WTC11 (cell line): ENCODE results near the gene DNAI1. TPM values are rescaled to one million over a fixed set of nuclear protein-coding genes. Genes with fewer than 3 reads are reported as not detected.

Experiments
- ATAC-seq: fragments of 200-7000 bp; cut with Tn5 transposase; 2 replicates; pipeline ENCODE4 v1.10.0; 2021; ENCODE audit warnings: mild to moderate bottlenecking, moderate library complexity
- CTCF ChIA-PET: fragments of 300-600 bp; sonication (Branson Sonifier 250); formaldehyde crosslinking; loops from one replicate; lab custom pipeline; 2021; ENCODE audit warnings: antibody characterized with exemption; lab: Charles Lee
- POLR2A ChIA-PET: fragments of 350-600 bp; sonication (Branson Sonifier 250); formaldehyde crosslinking; loops from one replicate; lab custom pipeline; 2021; ENCODE audit warnings: antibody characterized with exemption; lab: Charles Lee
- DNase-seq: peaks from one replicate; pipeline ENCODE4 v3.0.0; 2021; ENCODE audit warnings: low spot score
- H3K27ac Mint-ChIP-seq: 2 replicates; pipeline ENCODE4 v1.8.0; 2021; ENCODE audit warnings: mixed read lengths
- H3K27me3 Mint-ChIP-seq: 2 replicates; pipeline ENCODE4 v1.8.0; 2021; ENCODE audit warnings: low read depth, mild to moderate bottlenecking, moderate library complexity, mixed read lengths
- H3K36me3 Mint-ChIP-seq: 2 replicates; pipeline ENCODE4 v1.8.0; 2021; ENCODE audit warnings: mixed read lengths
- H3K4me1 Mint-ChIP-seq: 2 replicates; pipeline ENCODE4 v1.8.0; 2022; ENCODE audit warnings: mixed read lengths
- H3K4me3 Mint-ChIP-seq: 2 replicates; pipeline ENCODE4 v1.8.0; 2021; ENCODE audit warnings: mild to moderate bottlenecking, moderate library complexity, mixed read lengths
- H3K9me3 Mint-ChIP-seq: 2 replicates; pipeline ENCODE4 v1.8.0; 2021; ENCODE audit warnings: mixed read lengths
- ATF6 ChIP-seq: sonication (generic); formaldehyde crosslinking; IDR thresholded peaks from 2 replicates; pipeline ENCODE4 v1.8.1; 2023; ENCODE audit warnings: mild to moderate bottlenecking, missing genetic modification reagents
- CBFB ChIP-seq: sonication (generic); formaldehyde crosslinking; IDR thresholded peaks from 2 replicates; pipeline ENCODE4 v1.8.1; 2022; ENCODE audit warnings: mild to moderate bottlenecking, low read depth, missing genetic modification reagents
- E2F4 ChIP-seq: sonication (generic); formaldehyde crosslinking; IDR thresholded peaks from 2 replicates; pipeline ENCODE4 v1.8.1; 2022; ENCODE audit warnings: low read depth, mild to moderate bottlenecking, moderate library complexity, missing genetic modification reagents, borderline replicate concordance
- EMX1 ChIP-seq: fragments of 250-450 bp; sonication (Bioruptor Pico); IDR thresholded peaks from 2 replicates; pipeline ENCODE4 v1.8.0; 2021; ENCODE audit warnings: mild to moderate bottlenecking
- ETV6 ChIP-seq: sonication (generic); formaldehyde crosslinking; IDR thresholded peaks from 2 replicates; pipeline ENCODE4 v1.8.1; 2022; ENCODE audit warnings: mild to moderate bottlenecking, missing genetic modification reagents
- FOXK1 ChIP-seq: sonication (generic); formaldehyde crosslinking; IDR thresholded peaks from 2 replicates; pipeline ENCODE4 v1.8.0; 2022; ENCODE audit warnings: mild to moderate bottlenecking, moderate library complexity, missing genetic modification reagents
- KAT7 ChIP-seq: sonication (generic); formaldehyde crosslinking; IDR thresholded peaks from 2 replicates; pipeline ENCODE4 v1.8.1; 2023; ENCODE audit warnings: missing genetic modification reagents, mild to moderate bottlenecking, borderline replicate concordance
- MXD4 ChIP-seq: fragments of 250-450 bp; sonication (Bioruptor Pico); IDR thresholded peaks from 2 replicates; pipeline ENCODE4 v1.8.0; 2021; ENCODE audit warnings: mild to moderate bottlenecking, moderate library complexity, borderline replicate concordance
- NFE2L1 ChIP-seq: sonication (generic); formaldehyde crosslinking; IDR thresholded peaks from 2 replicates; pipeline ENCODE4 v1.8.1; 2023; ENCODE audit warnings: missing genetic modification reagents
- NR3C1 ChIP-seq: sonication (generic); formaldehyde crosslinking; conservative IDR thresholded peaks from 2 replicates; pipeline ENCODE4 v1.8.1; 2023; ENCODE audit warnings: low read depth, mild to moderate bottlenecking, missing genetic modification reagents
- OVOL2 ChIP-seq: fragments of 250-450 bp; sonication (Bioruptor Pico); IDR thresholded peaks from 2 replicates; pipeline ENCODE4 v1.9.0; 2021; ENCODE audit warnings: mild to moderate bottlenecking, borderline replicate concordance
- RORB ChIP-seq: fragments of 250-450 bp; sonication (Bioruptor Pico); IDR thresholded peaks from 2 replicates; pipeline ENCODE4 v1.9.0; 2021; ENCODE audit warnings: mild to moderate bottlenecking
- SMAD3 ChIP-seq: sonication (generic); formaldehyde crosslinking; IDR thresholded peaks from 2 replicates; pipeline ENCODE4 v1.8.0; 2022; ENCODE audit warnings: missing genetic modification reagents, mild to moderate bottlenecking, borderline replicate concordance
- TCF7 ChIP-seq: sonication (generic); formaldehyde crosslinking; IDR thresholded peaks from 2 replicates; pipeline ENCODE4 v1.8.0; 2022; ENCODE audit warnings: mild to moderate bottlenecking, low read depth, missing genetic modification reagents, moderate library complexity
- TEAD1 ChIP-seq: sonication (generic); formaldehyde crosslinking; IDR thresholded peaks from 2 replicates; pipeline ENCODE4 v1.8.0; 2022; ENCODE audit warnings: mild to moderate bottlenecking, missing genetic modification reagents
- TP53 ChIP-seq: sonication (generic); formaldehyde crosslinking; IDR thresholded peaks from 2 replicates; pipeline ENCODE4 v1.8.1; 2023; ENCODE audit warnings: mild to moderate bottlenecking, missing genetic modification reagents
- ZBTB43 ChIP-seq: sonication (generic); formaldehyde crosslinking; IDR thresholded peaks from 2 replicates; pipeline ENCODE4 v1.8.1; 2023; ENCODE audit warnings: mild to moderate bottlenecking, missing genetic modification reagents
- ZNF219 ChIP-seq: sonication (generic); formaldehyde crosslinking; IDR thresholded peaks from 2 replicates; pipeline ENCODE4 v1.8.0; 2023; ENCODE audit warnings: missing genetic modification reagents, mild to moderate bottlenecking, borderline replicate concordance
- ZNF232 ChIP-seq: sonication (generic); formaldehyde crosslinking; IDR thresholded peaks from 2 replicates; pipeline ENCODE4 v1.8.0; 2022; ENCODE audit warnings: mild to moderate bottlenecking, missing genetic modification reagents
- ZNF396 ChIP-seq: fragments of 250-450 bp; sonication (Bioruptor Pico); IDR thresholded peaks from 2 replicates; pipeline ENCODE4 v1.8.0; 2021; ENCODE audit warnings: mild to moderate bottlenecking, moderate library complexity, borderline replicate concordance
- ZNF425 ChIP-seq: fragments of 250-450 bp; sonication (Bioruptor Pico); conservative IDR thresholded peaks from 2 replicates; pipeline ENCODE4 v1.9.0; 2021; ENCODE audit warnings: mild to moderate bottlenecking
- ZSCAN18 ChIP-seq: fragments of 250-450 bp; sonication (Bioruptor Pico); IDR thresholded peaks from 2 replicates; pipeline ENCODE4 v2.1.2; 2022; ENCODE audit warnings: mild to moderate bottlenecking, moderate library complexity
- total RNA-seq: library from RNA; stranded (reverse); gene quantifications from 3 replicates; pipeline ENCODE4 v1.2.3, GENCODE V29; 2021
- TF ChIP-seq, protein P1 (sequence below): fragments of 250-450 bp; sonication (Bioruptor Pico); IDR thresholded peaks from 2 replicates; pipeline ENCODE4 v1.9.0; 2021; ENCODE audit warnings: mild to moderate bottlenecking, borderline replicate concordance
- TF ChIP-seq, protein P2 (sequence below): fragments of 250-450 bp; sonication (Bioruptor Pico); IDR thresholded peaks from 2 replicates; pipeline ENCODE4 v1.9.0; 2021; ENCODE audit warnings: mild to moderate bottlenecking

DNAI1 gene
- total RNA-seq, 1 experiment from 2014 or later: 2.1 TPM

DNA sequence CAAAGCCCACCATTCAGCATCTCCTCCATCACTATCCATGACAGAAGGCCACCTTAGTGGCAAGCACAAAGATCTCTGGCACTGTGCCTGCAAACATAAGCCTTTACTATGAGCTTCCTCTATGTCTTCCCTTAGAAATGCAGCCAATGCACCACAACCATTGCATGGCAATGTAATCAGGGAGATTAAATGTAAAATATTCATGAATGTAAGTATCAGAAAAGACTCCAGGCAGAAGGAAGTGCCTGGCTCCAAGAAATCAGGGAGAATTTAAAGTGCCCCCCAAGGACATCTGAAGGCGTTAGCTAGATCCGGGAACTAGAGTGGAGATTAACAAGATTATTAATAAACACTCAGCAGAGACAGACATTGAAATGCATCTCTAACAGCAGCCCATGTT, 49.5 kb upstream of the DNAI1 start:
- ChIA-PET CTCF (interaction anchor here (1.1 to 2.5 kb wide), 3 partner anchors 8 to 195 kb away, joined by 3 to 6 read pairs (median 4); no protein-coding TSS in a partner anchor), POLR2A (interaction anchor here (0.6 kb wide), 1 partner anchor 22 kb away, joined by 3 read pairs; no protein-coding TSS in a partner anchor)
- Mint-ChIP-seq H3K4me1 (no peaks in the 10 kb centered on the region), H3K27me3 (no peaks in the 10 kb centered on the region)
- no peak for DNase-seq
- TF ChIP-seq ZSCAN18 (CRISPR knock-in tag) (no peak), ETV6 (CRISPR knock-in tag) (no peak), EMX1 (CRISPR knock-in tag) (no peak), ATF6 (no peak), MXD4 (no peak), TP53 (CRISPR knock-in tag) (no peak), SMAD3 (no peak), ZNF396 (no peak), RORB (CRISPR knock-in tag) (no peak), OVOL2 (CRISPR knock-in tag) (no peak), CBFB (CRISPR knock-in tag) (no peak)
- TF ChIP-seq, all 79 proteins: peak for 0
- ATAC-seq: no peak
- H3K9me3 Mint-ChIP-seq: no peaks in the 10 kb centered on the region
- no peaks in the 10 kb centered on the region for H3K36me3 Mint-ChIP-seq
- H3K27ac Mint-ChIP-seq: no peak overlapping the region
- H3K4me3 Mint-ChIP-seq: no peak overlapping the region

- Mint-ChIP-seq H3K9me3 (no peaks in the 10 kb centered on the region), H3K27me3 (peaks cover 3% of the 10 kb centered on the region; the same call in 1 of the 2 replicates), H3K27ac (no peak overlapping the region), H3K4me1 (no peaks in the 10 kb centered on the region), H3K4me3 (no peak overlapping the region), H3K36me3 (no peaks in the 10 kb centered on the region)
- no peak for ATAC-seq
- ChIA-PET CTCF (interaction anchor here (2.3 to 4.2 kb wide), 2 partner anchors 8 to 179 kb away, joined by 6 to 61 read pairs; no protein-coding TSS in a partner anchor), POLR2A (no interaction called here)
- DNase-seq: no peak
- TF ChIP-seq CBFB (CRISPR knock-in tag) (no peak), E2F4 (CRISPR knock-in tag) (no peak), ZNF219 (CRISPR knock-in tag) (no peak), TEAD1 (no peak), OVOL2 (CRISPR knock-in tag) (no peak), NR3C1 (CRISPR knock-in tag) (no peak), TCF7 (no peak), ZNF232 (CRISPR knock-in tag) (no peak), KAT7 (CRISPR knock-in tag) (no peak), NFE2L1 (no peak), ZNF425 (CRISPR knock-in tag) (no peak), ZBTB43 (CRISPR knock-in tag) (no peak), FOXK1 (CRISPR knock-in tag) (no peak)
- TF ChIP-seq, protein P1, sequence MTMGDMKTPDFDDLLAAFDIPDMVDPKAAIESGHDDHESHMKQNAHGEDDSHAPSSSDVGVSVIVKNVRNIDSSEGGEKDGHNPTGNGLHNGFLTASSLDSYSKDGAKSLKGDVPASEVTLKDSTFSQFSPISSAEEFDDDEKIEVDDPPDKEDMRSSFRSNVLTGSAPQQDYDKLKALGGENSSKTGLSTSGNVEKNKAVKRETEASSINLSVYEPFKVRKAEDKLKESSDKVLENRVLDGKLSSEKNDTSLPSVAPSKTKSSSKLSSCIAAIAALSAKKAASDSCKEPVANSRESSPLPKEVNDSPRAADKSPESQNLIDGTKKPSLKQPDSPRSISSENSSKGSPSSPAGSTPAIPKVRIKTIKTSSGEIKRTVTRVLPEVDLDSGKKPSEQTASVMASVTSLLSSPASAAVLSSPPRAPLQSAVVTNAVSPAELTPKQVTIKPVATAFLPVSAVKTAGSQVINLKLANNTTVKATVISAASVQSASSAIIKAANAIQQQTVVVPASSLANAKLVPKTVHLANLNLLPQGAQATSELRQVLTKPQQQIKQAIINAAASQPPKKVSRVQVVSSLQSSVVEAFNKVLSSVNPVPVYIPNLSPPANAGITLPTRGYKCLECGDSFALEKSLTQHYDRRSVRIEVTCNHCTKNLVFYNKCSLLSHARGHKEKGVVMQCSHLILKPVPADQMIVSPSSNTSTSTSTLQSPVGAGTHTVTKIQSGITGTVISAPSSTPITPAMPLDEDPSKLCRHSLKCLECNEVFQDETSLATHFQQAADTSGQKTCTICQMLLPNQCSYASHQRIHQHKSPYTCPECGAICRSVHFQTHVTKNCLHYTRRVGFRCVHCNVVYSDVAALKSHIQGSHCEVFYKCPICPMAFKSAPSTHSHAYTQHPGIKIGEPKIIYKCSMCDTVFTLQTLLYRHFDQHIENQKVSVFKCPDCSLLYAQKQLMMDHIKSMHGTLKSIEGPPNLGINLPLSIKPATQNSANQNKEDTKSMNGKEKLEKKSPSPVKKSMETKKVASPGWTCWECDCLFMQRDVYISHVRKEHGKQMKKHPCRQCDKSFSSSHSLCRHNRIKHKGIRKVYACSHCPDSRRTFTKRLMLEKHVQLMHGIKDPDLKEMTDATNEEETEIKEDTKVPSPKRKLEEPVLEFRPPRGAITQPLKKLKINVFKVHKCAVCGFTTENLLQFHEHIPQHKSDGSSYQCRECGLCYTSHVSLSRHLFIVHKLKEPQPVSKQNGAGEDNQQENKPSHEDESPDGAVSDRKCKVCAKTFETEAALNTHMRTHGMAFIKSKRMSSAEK (CRISPR knock-in tag): no peak
- TF ChIP-seq, protein P2, sequence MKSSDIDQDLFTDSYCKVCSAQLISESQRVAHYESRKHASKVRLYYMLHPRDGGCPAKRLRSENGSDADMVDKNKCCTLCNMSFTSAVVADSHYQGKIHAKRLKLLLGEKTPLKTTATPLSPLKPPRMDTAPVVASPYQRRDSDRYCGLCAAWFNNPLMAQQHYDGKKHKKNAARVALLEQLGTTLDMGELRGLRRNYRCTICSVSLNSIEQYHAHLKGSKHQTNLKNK: no peak
Measured at GRCh38 chr9:34412336-34412735, 46.3 kb upstream of the DNAI1 start.
